TTC549 (cell line): Measurements from ENCODE around the gene SYNGR3.
A peak's percentile ranks its signal among the peaks of the same experiment; 100 is the strongest.
"Not testable (repeated sequence)": the region's sequence is repeated elsewhere in the genome, so short reads cannot be mapped to it uniquely, and the experiment has no call there.

ENCODE experiments used
- FAIRE-seq: peaks from 2 replicates; lab custom pipeline; 2012; peaks lifted over from hg19 to GRCh38; lab: Jason Lieb, UNC

Gene SYNGR3

GRCh38 chr16:1959269-1960039 is 30.3 kb upstream of the SYNGR3 start, which contains the start of gene NDUFB10:
Gene NDUFB10 (plus strand): TSS chr16:1959538. CDS start chr16:1959625, 87 bp downstream.
- FAIRE-seq, result no peak

GRCh38 chr16:1960665-1961630 is 28.8 kb upstream of the SYNGR3 start:
- peak; percentile 53 for FAIRE-seq

GRCh38 chr16:1961651-1962067 is 28.1 kb upstream of the SYNGR3 start:
- no peak for FAIRE-seq

GRCh38 chr16:1962161-1963153 is 27.3 kb upstream of the SYNGR3 start:
- not testable (repeated sequence) for FAIRE-seq

GRCh38 chr16:1963806-1964505 is 25.8 kb upstream of the SYNGR3 start:
- no peak for FAIRE-seq

GRCh38 chr16:1964506-1965395 is 25.0 kb upstream of the SYNGR3 start, which contains the start of gene RPS2:
Gene RPS2 (minus strand): TSS chr16:1964826. CDS start chr16:1964625, 201 bp downstream.
- peak; percentile 76 for FAIRE-seq

GRCh38 chr16:1965396-1966001 is 24.3 kb upstream of the SYNGR3 start:
- FAIRE-seq, result no peak

GRCh38 chr16:1966460-1966859 is 23.3 kb upstream of the SYNGR3 start, which contains the start of gene RNF151:
Gene RNF151 (plus strand): TSS chr16:1966856. CDS start chr16:1966882, 26 bp downstream.
- FAIRE-seq, result no peak

GRCh38 chr16:1968146-1968953 is 21.4 kb upstream of the SYNGR3 start:
- FAIRE-seq, result no peak

GRCh38 chr16:1971796-1972489 is 17.8 kb upstream of the SYNGR3 start, which contains the start of gene TBL3:
Gene TBL3 (plus strand): TSS chr16:1972053. CDS start chr16:1972165, 112 bp downstream.
- no peak for FAIRE-seq

- no peak for FAIRE-seq
Measured at GRCh38 chr16:1972490-1972877, 17.3 kb upstream of the SYNGR3 start.

GRCh38 chr16:1973461-1974156 is 16.2 kb upstream of the SYNGR3 start:
- no peak for FAIRE-seq

- no peak for FAIRE-seq
Measured at GRCh38 chr16:1974157-1975070, 15.4 kb upstream of the SYNGR3 start.

GRCh38 chr16:1975432-1976215 is 14.1 kb upstream of the SYNGR3 start:
- FAIRE-seq, result no peak

- no peak for FAIRE-seq
Measured at GRCh38 chr16:1976216-1976520, 13.6 kb upstream of the SYNGR3 start.
